Measurements from ENCODE around the gene RIN2. TPM values are rescaled to one million over a fixed set of nuclear protein-coding genes. Genes with fewer than 3 reads are reported as not detected.

The RIN2 gene
- total RNA-seq, 1 donor from 2014 or later = 0.75 TPM

DNA sequence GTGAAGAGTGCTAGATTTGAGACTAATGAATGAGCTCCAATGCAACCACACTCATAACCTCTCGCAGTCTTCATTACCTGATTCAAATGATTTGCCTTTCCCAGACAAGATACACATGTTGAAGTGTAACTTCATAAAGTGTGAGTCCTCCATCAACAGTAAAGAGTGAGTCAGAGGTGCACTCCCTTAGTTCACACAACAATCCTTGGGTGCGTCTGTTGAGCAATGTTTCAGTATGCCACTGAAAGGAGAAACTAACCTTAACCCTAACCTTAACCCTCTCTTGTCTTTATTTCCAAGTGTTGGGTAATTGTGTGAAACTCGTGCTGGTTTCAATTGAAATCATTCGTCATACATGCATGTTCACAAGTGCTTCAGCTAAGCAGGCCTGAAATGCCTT is 21.0 kb upstream of the RIN2 start:
- Mint-ChIP-seq H3K4me1 (peaks cover 12% of the 10 kb centered on the region), H3K27me3 (peaks cover 11% of the 10 kb centered on the region), H3K4me3 (no peak overlapping the region), H3K9me3 (no peaks in the 10 kb centered on the region), H3K36me3 (ENCODE audit: low read depth) (no peaks in the 10 kb centered on the region), H3K27ac (no peak overlapping the region)
- ChIA-PET CTCF (no interaction called here), POLR2A (no interaction called here)
- DNase-seq = no peak
- peak; percentile 45 for ATAC-seq (ENCODE audit: low read depth)
- TF ChIP-seq, protein P1, sequence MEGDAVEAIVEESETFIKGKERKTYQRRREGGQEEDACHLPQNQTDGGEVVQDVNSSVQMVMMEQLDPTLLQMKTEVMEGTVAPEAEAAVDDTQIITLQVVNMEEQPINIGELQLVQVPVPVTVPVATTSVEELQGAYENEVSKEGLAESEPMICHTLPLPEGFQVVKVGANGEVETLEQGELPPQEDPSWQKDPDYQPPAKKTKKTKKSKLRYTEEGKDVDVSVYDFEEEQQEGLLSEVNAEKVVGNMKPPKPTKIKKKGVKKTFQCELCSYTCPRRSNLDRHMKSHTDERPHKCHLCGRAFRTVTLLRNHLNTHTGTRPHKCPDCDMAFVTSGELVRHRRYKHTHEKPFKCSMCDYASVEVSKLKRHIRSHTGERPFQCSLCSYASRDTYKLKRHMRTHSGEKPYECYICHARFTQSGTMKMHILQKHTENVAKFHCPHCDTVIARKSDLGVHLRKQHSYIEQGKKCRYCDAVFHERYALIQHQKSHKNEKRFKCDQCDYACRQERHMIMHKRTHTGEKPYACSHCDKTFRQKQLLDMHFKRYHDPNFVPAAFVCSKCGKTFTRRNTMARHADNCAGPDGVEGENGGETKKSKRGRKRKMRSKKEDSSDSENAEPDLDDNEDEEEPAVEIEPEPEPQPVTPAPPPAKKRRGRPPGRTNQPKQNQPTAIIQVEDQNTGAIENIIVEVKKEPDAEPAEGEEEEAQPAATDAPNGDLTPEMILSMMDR (IDR thresholded peaks at IDR 0.05) = no peak
- intact Hi-C loops (cut with micrococcal nuclease) = no loop called here

DNA sequence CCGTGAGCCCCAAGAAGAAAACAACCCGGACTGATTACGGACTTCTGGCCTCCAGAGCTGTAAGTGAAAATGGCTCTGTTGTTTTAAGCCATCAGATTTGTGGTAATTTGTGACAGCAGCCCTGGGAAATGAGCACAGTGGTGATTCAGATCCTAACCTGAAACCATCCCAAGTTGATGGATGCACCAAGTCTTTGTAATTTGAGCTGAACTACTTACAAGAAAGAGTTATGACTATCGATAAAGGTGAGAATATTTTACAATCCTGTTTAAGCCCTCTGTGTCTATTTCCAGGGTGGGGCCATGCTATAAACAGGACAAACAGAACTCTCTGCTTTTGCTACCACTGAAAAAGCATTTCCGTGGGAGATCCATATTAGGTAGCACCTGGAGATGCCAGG is 19.1 kb upstream of the RIN2 start:
- peaks cover 12% of the 10 kb centered on the region for H3K4me1 Mint-ChIP-seq
- H3K9me3 Mint-ChIP-seq = no peaks in the 10 kb centered on the region
- no peaks in the 10 kb centered on the region for H3K36me3 Mint-ChIP-seq (ENCODE audit: low read depth)
- ATAC-seq (ENCODE audit: low read depth) (no peak), DNase-seq (no peak)
- H3K27me3 Mint-ChIP-seq = peaks cover 24% of the 10 kb centered on the region
- H3K4me3 Mint-ChIP-seq = no peak overlapping the region
- TF ChIP-seq, protein P1 (IDR thresholded peaks at IDR 0.05) = no peak
- H3K27ac Mint-ChIP-seq = no peak overlapping the region
- ChIA-PET POLR2A (no interaction called here), CTCF (no interaction called here)
- intact Hi-C loops (cut with micrococcal nuclease) = no loop called here

DNA sequence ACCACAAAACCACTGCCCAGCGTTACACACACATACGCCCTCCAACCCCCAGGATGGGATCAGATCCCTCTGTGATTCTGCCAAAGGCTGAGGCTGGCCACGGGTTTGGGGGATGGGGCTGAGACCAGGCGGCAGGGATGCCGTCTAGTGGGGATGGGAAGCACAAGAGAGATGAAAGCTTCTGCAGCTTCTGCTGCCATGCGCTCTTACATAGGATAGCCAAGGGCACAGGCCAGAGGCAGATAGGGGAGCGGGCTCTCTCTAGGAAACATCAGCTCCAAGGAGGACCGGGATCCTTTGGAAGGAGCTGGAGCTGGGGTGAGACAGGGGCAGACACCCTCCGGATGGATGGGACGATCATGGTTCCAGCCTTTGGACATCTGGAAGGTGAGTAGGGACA is 18.7 kb upstream of the RIN2 start:
- Mint-ChIP-seq H3K27me3 (peaks cover 25% of the 10 kb centered on the region), H3K36me3 (ENCODE audit: low read depth) (no peaks in the 10 kb centered on the region), H3K4me3 (no peak overlapping the region), H3K9me3 (no peaks in the 10 kb centered on the region), H3K27ac (no peak overlapping the region), H3K4me1 (peaks cover 12% of the 10 kb centered on the region)
- TF ChIP-seq, protein P1 (IDR thresholded peaks at IDR 0.05) = no peak
- ChIA-PET POLR2A (no interaction called here), CTCF (no interaction called here)
- intact Hi-C loops (cut with micrococcal nuclease) = no loop called here
- DNase-seq (no peak), ATAC-seq (ENCODE audit: low read depth) (no peak)

DNA sequence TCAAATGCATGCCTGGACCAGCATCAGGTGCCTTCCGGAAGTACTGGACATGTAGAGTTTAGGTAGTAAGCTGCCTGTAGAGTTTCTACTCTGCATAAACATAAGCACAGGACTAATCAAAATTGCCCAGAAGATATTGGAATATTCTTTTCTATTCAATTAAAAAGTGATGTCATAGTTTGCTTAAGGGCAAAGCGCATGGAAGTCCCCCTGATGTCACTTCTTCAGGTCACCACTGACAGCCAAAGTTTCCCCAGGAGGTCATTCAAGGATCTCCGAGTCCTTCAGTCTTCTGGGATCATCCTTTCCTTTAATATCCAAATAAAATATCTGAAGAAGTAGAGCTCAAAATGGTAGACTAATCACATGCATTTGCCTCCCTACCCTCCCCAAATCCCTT is 17.5 kb upstream of the RIN2 start:
- DNase-seq (no peak), ATAC-seq (ENCODE audit: low read depth) (no peak)
- Mint-ChIP-seq H3K4me3 (no peak overlapping the region), H3K4me1 (peaks cover 5% of the 10 kb centered on the region), H3K27me3 (peaks cover 25% of the 10 kb centered on the region), H3K9me3 (no peaks in the 10 kb centered on the region), H3K36me3 (ENCODE audit: low read depth) (no peaks in the 10 kb centered on the region), H3K27ac (no peak overlapping the region)
- TF ChIP-seq, protein P1 (IDR thresholded peaks at IDR 0.05) = no peak
- CTCF ChIA-PET = no interaction called here
- POLR2A ChIA-PET = no interaction called here
- intact Hi-C loops (cut with micrococcal nuclease) = no loop called here

DNA sequence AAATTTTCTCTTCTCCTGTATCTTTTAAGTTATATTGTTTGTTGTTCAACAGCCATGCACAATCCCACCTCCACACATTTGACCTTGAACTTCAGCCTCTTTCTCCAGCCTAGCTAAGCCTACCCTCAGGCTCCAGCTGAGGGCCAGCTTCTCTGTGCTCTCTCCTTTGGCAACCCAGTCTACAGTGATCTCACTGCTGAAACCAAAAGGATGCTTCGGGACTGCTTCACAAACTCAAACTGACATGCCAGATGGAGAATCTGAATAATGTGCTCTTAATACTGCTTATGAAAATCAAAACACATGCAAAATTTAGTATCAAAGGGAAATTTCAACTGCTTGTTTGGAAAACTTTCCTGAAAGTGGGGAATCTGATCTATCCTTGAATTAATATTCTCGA is 16.1 kb upstream of the RIN2 start:
- ATAC-seq (ENCODE audit: low read depth) = no peak
- DNase-seq = no peak
- H3K4me3 Mint-ChIP-seq = no peak overlapping the region
- peaks cover 25% of the 10 kb centered on the region for H3K27me3 Mint-ChIP-seq
- peaks cover 1% of the 10 kb centered on the region for H3K4me1 Mint-ChIP-seq
- no peak overlapping the region for H3K27ac Mint-ChIP-seq
- CTCF ChIA-PET = no interaction called here
- POLR2A ChIA-PET = interaction anchor here (1.1 kb wide), 1 partner anchor 9 kb away, joined by 3 read pairs; no protein-coding TSS in a partner anchor
- TF ChIP-seq, protein P1 (IDR thresholded peaks at IDR 0.05) = no peak
- no peaks in the 10 kb centered on the region for H3K36me3 Mint-ChIP-seq (ENCODE audit: low read depth)
- intact Hi-C loops (cut with micrococcal nuclease) = loop anchor here (2.0 kb wide), 1 partner anchor 15 kb away; no protein-coding TSS in a partner anchor
- peaks cover 3% of the 10 kb centered on the region for H3K9me3 Mint-ChIP-seq

Measured in activated B cell treated with CpG ODN at 0.5 μM for 24 hours (primary cell).